GM12864 (cell line): ENCODE results near the gene SPRR2B.

Source experiments
- DNase-seq: peaks from one replicate; pipeline ENCODE4 v3.0.0-alpha.2; 2011; ENCODE audit warnings: low read depth
- H3K4me3 ChIP-seq: 2 replicates; pipeline ENCODE4 v1.5.1; 2011; ENCODE audit warnings: mild to moderate bottlenecking, low read depth, low read length, control low read depth
- TF ChIP-seq, protein P1 (sequence below): IDR thresholded peaks from 2 replicates; pipeline ENCODE4 v1.5.1; 2011; ENCODE audit warnings: low read depth, mild to moderate bottlenecking, moderate library complexity, low read length, control low read depth, inconsistent platforms; ENCODE audit errors: missing control alignments

The SPRR2B gene

DNA sequence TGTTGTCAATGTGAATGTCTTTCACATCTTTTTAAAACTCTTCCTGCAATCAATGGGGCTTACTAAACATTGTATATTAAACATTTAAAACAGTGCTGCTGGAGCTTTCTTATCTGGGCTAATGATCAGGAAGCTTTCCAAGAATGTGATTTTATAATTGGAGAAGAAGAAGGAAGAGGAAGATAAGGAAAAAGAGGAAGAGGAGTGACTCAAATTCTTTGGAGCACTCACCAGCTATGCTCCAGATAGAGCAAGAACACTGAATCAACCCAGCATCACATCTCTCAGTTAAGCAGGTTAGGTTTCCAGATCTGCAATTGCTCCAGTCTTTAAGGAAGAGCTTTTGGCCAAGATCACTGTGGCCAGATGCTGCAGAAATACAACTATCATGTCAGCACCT, 24.4 kb upstream of the SPRR2B start:
- DNase-seq = no peak
- TF ChIP-seq, protein P1, sequence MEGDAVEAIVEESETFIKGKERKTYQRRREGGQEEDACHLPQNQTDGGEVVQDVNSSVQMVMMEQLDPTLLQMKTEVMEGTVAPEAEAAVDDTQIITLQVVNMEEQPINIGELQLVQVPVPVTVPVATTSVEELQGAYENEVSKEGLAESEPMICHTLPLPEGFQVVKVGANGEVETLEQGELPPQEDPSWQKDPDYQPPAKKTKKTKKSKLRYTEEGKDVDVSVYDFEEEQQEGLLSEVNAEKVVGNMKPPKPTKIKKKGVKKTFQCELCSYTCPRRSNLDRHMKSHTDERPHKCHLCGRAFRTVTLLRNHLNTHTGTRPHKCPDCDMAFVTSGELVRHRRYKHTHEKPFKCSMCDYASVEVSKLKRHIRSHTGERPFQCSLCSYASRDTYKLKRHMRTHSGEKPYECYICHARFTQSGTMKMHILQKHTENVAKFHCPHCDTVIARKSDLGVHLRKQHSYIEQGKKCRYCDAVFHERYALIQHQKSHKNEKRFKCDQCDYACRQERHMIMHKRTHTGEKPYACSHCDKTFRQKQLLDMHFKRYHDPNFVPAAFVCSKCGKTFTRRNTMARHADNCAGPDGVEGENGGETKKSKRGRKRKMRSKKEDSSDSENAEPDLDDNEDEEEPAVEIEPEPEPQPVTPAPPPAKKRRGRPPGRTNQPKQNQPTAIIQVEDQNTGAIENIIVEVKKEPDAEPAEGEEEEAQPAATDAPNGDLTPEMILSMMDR = no peak

DNA sequence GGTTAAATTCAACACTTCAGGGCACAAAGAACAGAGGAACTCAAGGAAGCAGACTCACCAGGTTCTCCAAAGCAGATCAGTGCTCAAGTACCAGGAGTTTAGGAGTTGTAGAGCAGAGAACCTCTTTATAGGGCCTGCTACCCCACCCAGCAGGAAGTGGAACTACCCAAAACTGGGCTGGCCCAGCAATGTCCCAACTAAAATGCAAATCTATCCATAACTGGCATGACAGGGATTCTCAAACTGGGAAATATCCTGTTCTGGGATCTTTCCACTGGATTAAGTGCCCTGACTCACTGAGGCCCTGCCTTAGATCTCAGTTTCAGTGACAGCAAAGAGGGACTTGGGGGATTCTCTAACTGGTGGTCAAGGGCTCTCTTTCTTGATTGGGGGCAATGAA, 23.0 kb upstream of the SPRR2B start, which contains the start of gene SPRR2E:
TSS of gene SPRR2E (minus strand) at position 101 of the 400 bp plus-strand sequence. CDS start 775 bp downstream, outside the sequence.
- no peak within 1 kb of the TSS for H3K4me3 ChIP-seq
- TF ChIP-seq, protein P1 = no peak

More for the DNA sequence above, 24.4 kb upstream of the SPRR2B start:
- H3K4me3 ChIP-seq = no peak overlapping the region

DNA sequence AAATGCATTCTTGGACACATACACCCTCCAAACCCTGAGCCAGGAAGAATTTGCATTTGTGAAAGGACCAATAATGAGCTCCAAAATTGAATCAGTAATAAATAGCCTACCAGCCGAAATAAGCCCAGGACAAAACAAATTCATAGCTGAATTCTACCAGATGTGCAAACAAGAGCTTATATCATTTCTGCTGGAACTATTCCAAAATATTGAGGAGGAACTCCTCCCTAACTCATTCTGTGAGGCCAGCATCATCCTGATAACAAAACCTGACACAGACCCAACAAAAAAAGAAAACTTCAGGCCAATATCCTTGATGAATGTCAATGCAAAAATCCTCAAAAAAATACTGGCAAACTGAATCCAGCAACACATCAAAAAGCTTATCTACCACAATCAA, 16.2 kb upstream of the SPRR2B start:
- TF ChIP-seq, protein P1 = no peak

More for the DNA sequence above, 23.0 kb upstream of the SPRR2B start, which contains the start of gene SPRR2E:
- no peak for DNase-seq

DNA sequence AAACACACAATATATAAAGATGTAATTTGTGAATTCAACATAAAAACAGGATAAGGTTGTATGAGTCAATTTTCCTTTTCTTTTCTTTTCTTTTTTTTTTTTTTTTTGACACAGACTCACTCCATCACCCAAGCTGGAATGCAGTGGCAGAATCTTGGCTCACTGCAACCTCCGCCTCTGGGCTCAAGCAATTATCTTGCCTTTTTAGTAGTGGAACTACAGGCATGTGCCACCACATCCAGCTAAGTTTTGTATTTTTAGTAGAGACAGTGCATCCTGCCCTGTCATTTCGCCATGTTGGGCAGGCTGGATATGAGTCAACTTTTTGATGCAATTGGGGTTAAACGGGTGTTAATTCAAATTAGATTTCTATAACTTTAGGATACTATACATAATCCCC, 10.3 kb upstream of the SPRR2B start:
- TF ChIP-seq, protein P1 = no peak
- no peak for DNase-seq
- no peak overlapping the region for H3K4me3 ChIP-seq

More for the DNA sequence above, 16.2 kb upstream of the SPRR2B start:
- no peak for DNase-seq
- H3K4me3 ChIP-seq = no peak overlapping the region

DNA sequence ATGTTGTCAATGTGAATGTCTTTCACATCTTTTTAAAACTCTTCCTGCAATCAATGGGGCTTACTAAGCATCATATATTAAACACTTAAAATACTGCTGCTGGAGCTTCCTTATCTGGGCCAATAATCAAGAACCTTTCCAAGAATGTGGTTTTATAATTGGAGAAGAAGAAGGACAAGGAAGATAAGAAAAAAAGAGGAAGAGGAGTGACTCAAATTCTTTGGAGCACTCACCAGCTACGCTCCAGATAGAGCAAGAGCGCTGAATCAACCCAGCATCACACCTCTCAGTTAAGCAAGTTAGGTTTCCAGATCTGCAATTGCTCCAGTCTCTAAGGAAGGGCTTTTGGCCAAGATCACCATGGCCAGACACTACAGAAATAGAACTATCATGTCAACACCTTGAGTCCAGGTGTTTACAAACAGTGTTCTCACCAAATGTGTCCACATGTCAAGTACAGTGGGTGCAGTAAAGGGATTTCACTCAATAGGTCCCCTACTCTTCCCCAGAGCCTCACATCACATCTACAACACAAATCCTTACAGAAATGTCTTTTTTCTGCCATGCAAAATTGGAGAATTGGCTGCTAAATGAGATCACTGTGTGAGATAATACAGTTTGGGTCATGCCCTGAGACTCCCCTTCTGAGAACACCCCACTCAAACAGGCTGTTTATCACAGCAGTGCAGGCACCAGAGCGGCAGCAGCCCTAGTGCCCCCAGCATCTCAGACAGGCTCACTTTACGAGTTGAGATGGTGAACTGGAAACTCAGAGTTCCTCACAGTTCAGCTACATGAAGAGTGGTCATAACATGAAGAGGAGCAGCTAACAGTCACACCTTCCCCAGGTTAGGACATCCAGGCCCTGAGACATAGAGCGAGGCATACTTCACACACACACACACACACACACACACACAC, 1.7 kb upstream of the SPRR2B start:
- no peak for DNase-seq
- no peak overlapping the region for H3K4me3 ChIP-seq
- TF ChIP-seq, protein P1 = no peak

DNA sequence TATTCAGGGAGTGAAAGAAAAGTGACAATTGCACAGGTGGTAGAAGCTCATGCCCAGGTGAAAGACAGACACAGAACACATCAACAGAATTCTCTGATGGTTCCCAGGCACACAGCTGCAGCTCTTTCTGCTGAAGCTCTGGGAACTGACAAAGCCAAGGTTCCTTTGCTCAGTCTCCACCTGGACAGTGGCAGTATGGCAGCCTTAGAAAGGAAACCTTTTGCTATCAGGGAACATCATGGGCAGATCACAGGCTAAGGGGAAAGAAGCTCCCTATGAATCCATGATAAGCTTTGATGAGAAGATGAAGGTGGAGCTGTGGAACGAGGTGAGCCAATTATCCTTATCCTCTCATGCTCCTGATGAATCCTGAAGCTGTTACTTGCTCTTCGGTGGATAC, 1.2 kb downstream of the SPRR2B start:
- TF ChIP-seq, protein P1 = no peak
- no peak overlapping the region for H3K4me3 ChIP-seq
- DNase-seq = no peak
